GM13977 (cell line): ENCODE results near the gene SLC16A14.

Experiments
- DNase-seq: peaks from one replicate; pipeline ENCODE4 v3.0.0; 2012; ENCODE audit warnings: low spot score
- in situ Hi-C: fragments of 300-500 bp; cut with MboI; formaldehyde crosslinking; loops from one replicate; pipeline ENCODE4 v1.12.0; 2022; ENCODE audit warnings: low sequenced_read_pairs, low pct_unique_long_range_greater_than_20kb, mixed read lengths, inconsistent platforms; ENCODE audit not compliant: unreplicated experiment
- TF ChIP-seq, protein P1 (sequence below): IDR thresholded peaks from 2 replicates; pipeline ENCODE4 v1.5.1; 2012; ENCODE audit warnings: mild to moderate bottlenecking, control low read depth; ENCODE audit not compliant: insufficient read depth; ENCODE audit errors: extremely low read depth, missing control alignments

Gene SLC16A14

DNA sequence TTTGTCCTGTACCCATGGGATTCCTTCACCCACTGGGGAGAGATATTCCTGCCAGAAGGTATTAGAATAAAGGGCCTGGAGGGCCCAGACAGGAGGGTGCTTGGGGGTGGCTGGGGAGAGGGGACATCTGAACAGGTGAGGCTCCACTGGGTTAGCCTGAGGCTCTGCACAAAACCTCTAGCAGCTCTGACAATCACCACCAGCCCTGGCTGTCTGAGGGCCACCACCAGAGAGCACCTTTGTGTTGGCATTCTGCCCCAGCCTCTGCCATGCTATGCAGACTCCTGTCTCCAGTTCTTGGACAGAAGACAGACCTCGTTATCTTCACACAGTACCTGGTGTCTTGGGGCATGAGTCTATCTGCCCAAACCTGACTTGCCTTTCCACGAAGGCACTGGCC lies 25.3 kb downstream of the SLC16A14 start:
- no peak for DNase-seq
- TF ChIP-seq, protein P1, sequence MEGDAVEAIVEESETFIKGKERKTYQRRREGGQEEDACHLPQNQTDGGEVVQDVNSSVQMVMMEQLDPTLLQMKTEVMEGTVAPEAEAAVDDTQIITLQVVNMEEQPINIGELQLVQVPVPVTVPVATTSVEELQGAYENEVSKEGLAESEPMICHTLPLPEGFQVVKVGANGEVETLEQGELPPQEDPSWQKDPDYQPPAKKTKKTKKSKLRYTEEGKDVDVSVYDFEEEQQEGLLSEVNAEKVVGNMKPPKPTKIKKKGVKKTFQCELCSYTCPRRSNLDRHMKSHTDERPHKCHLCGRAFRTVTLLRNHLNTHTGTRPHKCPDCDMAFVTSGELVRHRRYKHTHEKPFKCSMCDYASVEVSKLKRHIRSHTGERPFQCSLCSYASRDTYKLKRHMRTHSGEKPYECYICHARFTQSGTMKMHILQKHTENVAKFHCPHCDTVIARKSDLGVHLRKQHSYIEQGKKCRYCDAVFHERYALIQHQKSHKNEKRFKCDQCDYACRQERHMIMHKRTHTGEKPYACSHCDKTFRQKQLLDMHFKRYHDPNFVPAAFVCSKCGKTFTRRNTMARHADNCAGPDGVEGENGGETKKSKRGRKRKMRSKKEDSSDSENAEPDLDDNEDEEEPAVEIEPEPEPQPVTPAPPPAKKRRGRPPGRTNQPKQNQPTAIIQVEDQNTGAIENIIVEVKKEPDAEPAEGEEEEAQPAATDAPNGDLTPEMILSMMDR, result no peak

DNA sequence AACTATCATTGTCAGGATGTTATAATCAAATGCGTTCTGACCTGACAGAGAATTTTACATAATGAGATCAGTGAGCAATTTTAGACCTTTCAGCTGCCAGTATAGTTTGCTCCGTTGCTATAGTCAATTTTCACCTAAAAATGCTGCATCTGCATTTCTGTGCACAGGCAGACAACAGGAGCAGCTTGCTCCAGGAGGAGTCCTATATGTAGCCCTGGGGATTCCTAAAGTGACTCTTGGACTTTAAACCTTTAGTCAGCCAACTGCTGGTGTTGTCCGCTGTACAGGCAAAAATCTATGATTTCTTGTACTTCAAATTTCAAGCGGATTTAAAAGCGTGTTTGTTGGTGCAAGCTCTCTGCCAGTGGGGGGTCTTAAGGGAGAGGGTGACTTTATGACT lies 25.7 kb downstream of the SLC16A14 start:
- TF ChIP-seq, protein P1, result no peak
- DNase-seq, result no peak
- in situ Hi-C loops, result no loop called here

More for the DNA sequence above, 25.3 kb downstream of the SLC16A14 start:
- in situ Hi-C loops, result no loop called here

DNA sequence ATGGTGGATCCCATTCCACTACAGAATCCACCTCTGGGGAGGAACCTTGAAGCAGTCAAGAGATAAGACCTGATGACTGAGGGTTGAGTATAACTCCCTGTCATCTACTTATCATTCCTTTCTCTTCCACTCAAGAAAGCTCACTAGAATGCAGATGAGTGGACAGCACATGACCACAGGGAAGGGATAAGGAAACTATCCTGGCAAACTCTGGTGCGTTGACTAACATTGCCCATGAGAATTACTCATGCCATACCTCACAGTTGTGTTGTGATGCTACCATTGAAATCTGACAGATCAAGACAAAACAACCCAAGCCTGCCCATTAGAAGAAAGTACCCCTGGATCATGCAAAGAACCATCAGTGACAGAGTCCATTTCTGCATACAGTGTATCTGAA lies 26.5 kb downstream of the SLC16A14 start:
- TF ChIP-seq, protein P1, result no peak
- no peak for DNase-seq
- in situ Hi-C loops, result no loop called here

DNA sequence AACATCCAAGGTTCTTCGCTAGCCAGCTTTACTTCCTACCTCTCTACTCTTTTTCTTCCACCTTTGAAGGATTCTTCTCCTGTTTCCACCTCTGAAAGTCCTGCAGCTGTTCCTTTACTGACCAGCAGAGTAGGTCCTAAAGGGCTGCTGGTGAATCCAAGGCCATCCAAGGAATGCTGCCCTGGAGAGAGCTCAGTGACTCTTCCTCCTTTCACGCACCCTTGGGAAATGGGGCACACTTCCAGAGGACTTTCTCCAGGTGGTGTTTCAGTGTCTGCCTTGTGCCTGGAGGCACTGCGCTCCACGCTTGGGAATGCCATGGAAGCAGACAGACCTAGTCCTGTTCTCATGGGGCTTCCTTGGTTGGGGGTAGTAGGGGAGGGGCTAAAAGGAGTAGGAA lies 45.4 kb downstream of the SLC16A14 start:
- TF ChIP-seq, protein P1, result no peak
- no peak for DNase-seq
- in situ Hi-C loops, result loop anchor here (25.0 kb wide), 2 partner anchors 589 to 789 kb away; no protein-coding TSS in a partner anchor

DNA sequence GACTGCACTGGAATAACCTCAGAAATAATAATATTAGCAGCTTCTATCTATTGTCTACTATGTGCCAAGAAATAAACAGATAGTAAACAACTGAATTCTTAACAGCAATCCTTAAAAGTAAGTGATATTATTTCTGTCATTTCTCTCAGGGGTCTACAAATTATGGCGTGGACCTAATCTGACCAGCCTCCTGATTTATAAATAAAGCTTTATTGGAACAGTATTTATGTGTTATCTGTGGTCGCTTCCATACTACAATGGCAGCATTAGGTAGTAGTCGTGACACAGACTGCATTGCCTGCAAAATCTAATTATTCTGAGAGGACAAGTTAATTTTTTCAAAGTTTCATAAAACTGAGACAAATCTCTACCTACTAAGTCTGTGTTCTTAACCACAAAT lies 49.0 kb downstream of the SLC16A14 start:
- no peak for DNase-seq
- TF ChIP-seq, protein P1, result no peak
- in situ Hi-C loops, result loop anchor here (25.0 kb wide), 2 partner anchors 593 to 793 kb away; no protein-coding TSS in a partner anchor

DNA sequence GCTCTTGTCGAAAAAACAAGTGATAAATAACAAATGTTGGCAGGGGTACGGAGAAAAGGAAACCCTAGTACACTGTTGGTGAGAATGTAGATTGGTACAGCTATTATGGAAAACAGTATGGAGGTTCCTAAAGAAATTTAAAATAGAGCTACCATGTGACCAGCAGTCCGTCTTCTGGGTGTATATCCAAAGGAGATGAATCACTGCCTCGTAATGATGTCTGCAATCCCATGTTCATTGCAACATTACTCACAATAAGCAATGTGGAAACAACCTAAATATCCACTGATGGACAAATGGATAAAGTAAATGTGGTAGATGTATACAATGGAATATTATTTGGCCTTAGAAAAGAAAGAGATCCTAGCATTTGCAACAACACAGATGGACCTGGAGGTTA lies 50.6 kb downstream of the SLC16A14 start:
- in situ Hi-C loops, result loop anchor here (25.0 kb wide), 2 partner anchors 594 to 794 kb away; no protein-coding TSS in a partner anchor
- TF ChIP-seq, protein P1, result no peak
- no peak for DNase-seq

DNA sequence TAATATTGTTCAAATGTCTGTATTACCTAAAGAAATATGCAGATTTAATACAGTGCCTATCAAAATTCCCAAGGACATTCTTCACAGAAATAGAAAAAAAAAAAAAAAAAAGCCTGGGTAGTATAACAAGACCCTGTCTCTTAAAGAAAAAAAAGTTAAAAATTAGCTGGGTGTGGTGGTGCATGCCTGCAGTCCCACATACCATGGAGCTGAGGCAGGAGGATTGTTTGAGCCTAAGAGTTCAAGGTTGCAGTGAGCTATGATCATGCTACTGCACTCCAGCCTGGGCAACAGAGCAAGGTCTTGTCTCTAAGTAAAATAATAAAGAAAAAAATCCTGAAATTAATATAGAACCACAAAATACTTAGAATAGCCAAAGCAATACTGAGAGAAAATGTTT lies 51.9 kb downstream of the SLC16A14 start:
- TF ChIP-seq, protein P1, result no peak
- DNase-seq, result no peak
- in situ Hi-C loops, result loop anchor here (25.0 kb wide), 2 partner anchors 595 to 795 kb away; no protein-coding TSS in a partner anchor
